ENCODE results near the gene GDF15. TPM values are rescaled to one million over a fixed set of nuclear protein-coding genes. Genes with fewer than 3 reads are reported as not detected.

GDF15 gene
- total RNA-seq, 1 experiment from 2014 or later = 1.4 TPM

- peak; percentile 82 for DNase-seq (ENCODE audit: low read depth)
Observed at GRCh38 chr19:18419195-18419698, 33.3 kb downstream of the GDF15 start, which contains the start of gene SSBP4. Gene SSBP4, plus strand, starts transcription at chr19:18419398. Its CDS starts 251 bp downstream, at chr19:18419649.

GRCh38 chr19:18419699-18420460 is 33.9 kb downstream of the GDF15 start:
- DNase-seq (ENCODE audit: low read depth) = no peak

- no peak for DNase-seq (ENCODE audit: low read depth)
Observed at GRCh38 chr19:18420930-18421329, 35.0 kb downstream of the GDF15 start.

GRCh38 chr19:18421371-18421959 is 35.5 kb downstream of the GDF15 start:
- DNase-seq (ENCODE audit: low read depth) = no peak

- DNase-seq (ENCODE audit: low read depth) = no peak
Observed at GRCh38 chr19:18422530-18423191, 36.7 kb downstream of the GDF15 start.

- no peak for DNase-seq (ENCODE audit: low read depth)
Observed at GRCh38 chr19:18423258-18424020, 37.5 kb downstream of the GDF15 start.

GRCh38 chr19:18424122-18424889 is 38.3 kb downstream of the GDF15 start:
- DNase-seq (ENCODE audit: low read depth) = no peak

GRCh38 chr19:18424890-18425514 is 39.0 kb downstream of the GDF15 start:
- no peak for DNase-seq (ENCODE audit: low read depth)

GRCh38 chr19:18425515-18426415 is 39.8 kb downstream of the GDF15 start:
- DNase-seq (ENCODE audit: low read depth) = peak; percentile 41

- DNase-seq (ENCODE audit: low read depth) = no peak
Observed at GRCh38 chr19:18426416-18426767, 40.4 kb downstream of the GDF15 start.

- no peak for DNase-seq (ENCODE audit: low read depth)
Observed at GRCh38 chr19:18427080-18427742, 41.3 kb downstream of the GDF15 start.

- DNase-seq (ENCODE audit: low read depth) = no peak
Observed at GRCh38 chr19:18427743-18428113, 41.8 kb downstream of the GDF15 start.

- no peak for DNase-seq (ENCODE audit: low read depth)
Observed at GRCh38 chr19:18428173-18428786, 42.3 kb downstream of the GDF15 start.

GRCh38 chr19:18428787-18429674 is 43.1 kb downstream of the GDF15 start:
- DNase-seq (ENCODE audit: low read depth) = no peak

- DNase-seq (ENCODE audit: low read depth) = no peak
Observed at GRCh38 chr19:18429717-18430416, 43.9 kb downstream of the GDF15 start.

- no peak for DNase-seq (ENCODE audit: low read depth)
Observed at GRCh38 chr19:18430417-18431144, 44.6 kb downstream of the GDF15 start.

All from RPMI7951 (cell line).